HL-60 (cell line): ENCODE results near the gene WDR37.

Source experiments
- GABPA ChIP-seq: IDR thresholded peaks from 2 replicates; pipeline ENCODE4 v1.6.1; 2012; ENCODE audit warnings: low read depth
- POLR2AphosphoS5 ChIP-seq: IDR thresholded peaks from 2 replicates; pipeline ENCODE4 v1.6.1; 2012; ENCODE audit warnings: low read depth
- SPI1 ChIP-seq: IDR thresholded peaks from 2 replicates; pipeline ENCODE4 v1.6.1; 2012; ENCODE audit warnings: low read depth, mild to moderate bottlenecking, borderline replicate concordance
- TF ChIP-seq, protein P1 (sequence below): IDR thresholded peaks from one replicate; pipeline ENCODE4 v1.5.1; 2011; ENCODE audit warnings: low read length, control low read depth, inconsistent platforms; ENCODE audit not compliant: insufficient read depth
- TF ChIP-seq, protein P2 (sequence below): IDR thresholded peaks from 2 replicates; pipeline ENCODE4 v1.6.1; 2012; ENCODE audit warnings: low read depth; ENCODE audit not compliant: insufficient replicate concordance

DNA sequence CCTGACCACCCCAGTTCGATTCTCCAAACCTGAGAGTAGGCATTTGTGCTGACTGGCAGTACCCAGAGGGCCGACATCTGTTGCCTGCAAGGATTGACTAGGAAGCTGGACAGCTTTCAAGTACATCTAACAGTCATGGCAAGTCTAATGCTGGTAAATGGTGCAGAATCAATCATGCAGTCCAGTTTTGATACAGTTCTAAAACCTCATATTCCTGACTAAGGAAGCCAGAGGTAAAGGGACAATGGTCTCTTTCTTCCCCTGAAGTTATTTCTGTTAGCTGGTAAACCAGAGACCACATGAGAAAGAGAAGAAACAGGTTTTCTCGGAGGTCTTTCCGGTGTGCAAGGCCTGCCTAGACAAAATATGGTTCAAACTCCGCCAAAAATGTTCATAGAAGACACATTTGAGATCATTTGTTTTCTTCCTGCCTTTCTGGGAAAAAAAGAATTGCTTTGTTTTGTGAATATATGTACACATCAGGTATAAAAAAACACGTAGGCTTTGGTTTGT is 97.1 kb downstream of the WDR37 start:
- TF ChIP-seq, protein P1, sequence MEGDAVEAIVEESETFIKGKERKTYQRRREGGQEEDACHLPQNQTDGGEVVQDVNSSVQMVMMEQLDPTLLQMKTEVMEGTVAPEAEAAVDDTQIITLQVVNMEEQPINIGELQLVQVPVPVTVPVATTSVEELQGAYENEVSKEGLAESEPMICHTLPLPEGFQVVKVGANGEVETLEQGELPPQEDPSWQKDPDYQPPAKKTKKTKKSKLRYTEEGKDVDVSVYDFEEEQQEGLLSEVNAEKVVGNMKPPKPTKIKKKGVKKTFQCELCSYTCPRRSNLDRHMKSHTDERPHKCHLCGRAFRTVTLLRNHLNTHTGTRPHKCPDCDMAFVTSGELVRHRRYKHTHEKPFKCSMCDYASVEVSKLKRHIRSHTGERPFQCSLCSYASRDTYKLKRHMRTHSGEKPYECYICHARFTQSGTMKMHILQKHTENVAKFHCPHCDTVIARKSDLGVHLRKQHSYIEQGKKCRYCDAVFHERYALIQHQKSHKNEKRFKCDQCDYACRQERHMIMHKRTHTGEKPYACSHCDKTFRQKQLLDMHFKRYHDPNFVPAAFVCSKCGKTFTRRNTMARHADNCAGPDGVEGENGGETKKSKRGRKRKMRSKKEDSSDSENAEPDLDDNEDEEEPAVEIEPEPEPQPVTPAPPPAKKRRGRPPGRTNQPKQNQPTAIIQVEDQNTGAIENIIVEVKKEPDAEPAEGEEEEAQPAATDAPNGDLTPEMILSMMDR: no peak
- TF ChIP-seq GABPA (no peak), POLR2AphosphoS5 (no peak), SPI1 (no peak)
- TF ChIP-seq, protein P2, sequence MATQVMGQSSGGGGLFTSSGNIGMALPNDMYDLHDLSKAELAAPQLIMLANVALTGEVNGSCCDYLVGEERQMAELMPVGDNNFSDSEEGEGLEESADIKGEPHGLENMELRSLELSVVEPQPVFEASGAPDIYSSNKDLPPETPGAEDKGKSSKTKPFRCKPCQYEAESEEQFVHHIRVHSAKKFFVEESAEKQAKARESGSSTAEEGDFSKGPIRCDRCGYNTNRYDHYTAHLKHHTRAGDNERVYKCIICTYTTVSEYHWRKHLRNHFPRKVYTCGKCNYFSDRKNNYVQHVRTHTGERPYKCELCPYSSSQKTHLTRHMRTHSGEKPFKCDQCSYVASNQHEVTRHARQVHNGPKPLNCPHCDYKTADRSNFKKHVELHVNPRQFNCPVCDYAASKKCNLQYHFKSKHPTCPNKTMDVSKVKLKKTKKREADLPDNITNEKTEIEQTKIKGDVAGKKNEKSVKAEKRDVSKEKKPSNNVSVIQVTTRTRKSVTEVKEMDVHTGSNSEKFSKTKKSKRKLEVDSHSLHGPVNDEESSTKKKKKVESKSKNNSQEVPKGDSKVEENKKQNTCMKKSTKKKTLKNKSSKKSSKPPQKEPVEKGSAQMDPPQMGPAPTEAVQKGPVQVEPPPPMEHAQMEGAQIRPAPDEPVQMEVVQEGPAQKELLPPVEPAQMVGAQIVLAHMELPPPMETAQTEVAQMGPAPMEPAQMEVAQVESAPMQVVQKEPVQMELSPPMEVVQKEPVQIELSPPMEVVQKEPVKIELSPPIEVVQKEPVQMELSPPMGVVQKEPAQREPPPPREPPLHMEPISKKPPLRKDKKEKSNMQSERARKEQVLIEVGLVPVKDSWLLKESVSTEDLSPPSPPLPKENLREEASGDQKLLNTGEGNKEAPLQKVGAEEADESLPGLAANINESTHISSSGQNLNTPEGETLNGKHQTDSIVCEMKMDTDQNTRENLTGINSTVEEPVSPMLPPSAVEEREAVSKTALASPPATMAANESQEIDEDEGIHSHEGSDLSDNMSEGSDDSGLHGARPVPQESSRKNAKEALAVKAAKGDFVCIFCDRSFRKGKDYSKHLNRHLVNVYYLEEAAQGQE: no peak
